GM23338 (cell line): ENCODE measurements around the gene GSDMA. TPM values are rescaled to one million over a fixed set of nuclear protein-coding genes. Genes with fewer than 3 reads are reported as not detected.

Experiments used
- ATAC-seq: fragments of 200-7000 bp; cut with Tn5 transposase; 3 replicates; pipeline ENCODE4 v1.9.1; 2020
- DNase-seq: peaks from one replicate; pipeline ENCODE4 v3.0.0-alpha.2; 2015; ENCODE audit warnings: low spot score
- H2AFZ ChIP-seq: fragments of 200-600 bp; sonication (generic); 2 replicates; pipeline ENCODE4 v1.8.0; 2016; ENCODE audit warnings: antibody characterized with exemption, mild to moderate bottlenecking, moderate library complexity
- H3F3A ChIP-seq: fragments of 200-600 bp; sonication (generic); replicated peaks from 2 replicates; pipeline ENCODE4 v1.8.0; 2017; ENCODE audit warnings: antibody characterized with exemption, mixed run types, low read depth
- H3K27ac ChIP-seq: fragments of 200-600 bp; sonication (generic); 2 replicates; pipeline ENCODE4 v1.6.1; 2016; ENCODE audit warnings: low read depth
- H3K27me3 ChIP-seq: fragments of 200-600 bp; sonication (generic); 2 replicates; pipeline ENCODE4 v1.8.0; 2016; ENCODE audit warnings: mild to moderate bottlenecking, mixed run types, moderate library complexity; ENCODE audit not compliant: insufficient read depth
- H3K36me3 ChIP-seq: fragments of 200-600 bp; sonication (generic); 2 replicates; pipeline ENCODE4 v1.8.0; 2016; ENCODE audit warnings: mild to moderate bottlenecking; ENCODE audit not compliant: insufficient read depth
- H3K4me1 ChIP-seq: fragments of 200-600 bp; sonication (generic); 2 replicates; pipeline ENCODE4 v1.8.0; 2016; ENCODE audit warnings: mild to moderate bottlenecking, moderate library complexity; ENCODE audit not compliant: insufficient read depth
- H3K4me2 ChIP-seq: fragments of 200-600 bp; sonication (generic); 2 replicates; pipeline ENCODE4 v1.7.1; 2017; ENCODE audit warnings: mixed run types
- H3K4me3 ChIP-seq: fragments of 200-600 bp; sonication (generic); 2 replicates; pipeline ENCODE4 v1.6.1; 2016; ENCODE audit warnings: mixed run types
- H3K79me2 ChIP-seq: fragments of 200-600 bp; sonication (generic); replicated peaks from 2 replicates; pipeline ENCODE4 v1.8.0; 2017; ENCODE audit warnings: mild to moderate bottlenecking; ENCODE audit not compliant: insufficient read depth
- H3K9me2 ChIP-seq: fragments of 200-600 bp; sonication (generic); 2 replicates; pipeline ENCODE4 v1.8.0; 2017; ENCODE audit not compliant: insufficient read depth
- H4K20me1 ChIP-seq: fragments of 200-600 bp; sonication (generic); replicated peaks from 2 replicates; pipeline ENCODE4 v1.8.0; 2017; ENCODE audit warnings: mild to moderate bottlenecking; ENCODE audit not compliant: insufficient read depth
- H3K27ac Mint-ChIP-seq: 2 replicates; pipeline ENCODE4 v1.8.0; 2020; ENCODE audit warnings: inconsistent platforms, mild to moderate bottlenecking, moderate library complexity, mixed read lengths
- H3K27me3 Mint-ChIP-seq: 3 replicates; pipeline ENCODE4 v1.8.0; 2022; ENCODE audit warnings: low read depth, mild to moderate bottlenecking, moderate library complexity, mixed read lengths, inconsistent platforms; ENCODE audit not compliant: insufficient read depth, poor library complexity
- H3K36me3 Mint-ChIP-seq: 3 replicates; pipeline ENCODE4 v1.8.0; 2021; ENCODE audit warnings: low read depth, mild to moderate bottlenecking, inconsistent platforms, moderate library complexity, mixed read lengths
- H3K4me1 Mint-ChIP-seq: 3 replicates; pipeline ENCODE4 v1.8.0; 2020; ENCODE audit warnings: mild to moderate bottlenecking, inconsistent platforms, mixed read lengths
- H3K4me3 Mint-ChIP-seq: 3 replicates; pipeline ENCODE4 v1.8.0; 2021; ENCODE audit warnings: moderate library complexity, mild to moderate bottlenecking, inconsistent platforms, mixed read lengths
- H3K9me3 Mint-ChIP-seq: 3 replicates; pipeline ENCODE4 v1.8.0; 2020; ENCODE audit warnings: moderate library complexity, mild to moderate bottlenecking, inconsistent platforms, mixed read lengths
- CREB1 ChIP-seq: fragments of 250-450 bp; sonication (Bioruptor Pico); IDR thresholded peaks from 2 replicates; pipeline ENCODE4 v1.5.0; 2020; ENCODE audit warnings: low read depth, mild to moderate bottlenecking, moderate library complexity
- JUNB ChIP-seq: IDR thresholded peaks from one replicate; pipeline ENCODE4 v1.6.1; 2016; ENCODE audit warnings: antibody characterized with exemption; ENCODE audit not compliant: unreplicated experiment
- POLR2AphosphoS5 ChIP-seq: IDR thresholded peaks from 2 replicates; pipeline ENCODE4 v1.6.1; 2016; ENCODE audit warnings: antibody characterized with exemption, low read depth
- STAT1 ChIP-seq: IDR thresholded peaks from one replicate; pipeline ENCODE4 v1.6.1; 2016; ENCODE audit warnings: antibody characterized with exemption; ENCODE audit not compliant: unreplicated experiment
- ZNF114 ChIP-seq: fragments of 250-450 bp; sonication (Bioruptor Pico); IDR thresholded peaks from 2 replicates; pipeline ENCODE4 v1.5.0; 2020; ENCODE audit warnings: mild to moderate bottlenecking, moderate library complexity
- ZNF462 ChIP-seq: fragments of 250-450 bp; sonication (Bioruptor Pico); IDR thresholded peaks from 2 replicates; pipeline ENCODE4 v1.5.0; 2020; ENCODE audit warnings: mild to moderate bottlenecking, moderate library complexity
- polyA plus RNA-seq: library from polyadenylated mRNA; unstranded; fragments of >200 nt; fragmentation: Nextera tagmentation; extraction: Ambion mirVana; gene quantifications from 2 replicates; pipeline ENCODE4 v1.2.1, GENCODE V29; 2016
- total RNA-seq: library from RNA; depleted of rRNA; stranded (reverse); fragments of >200 nt; shearing (Covaris generic); gene quantifications from 2 replicates; pipeline ENCODE4 v1.2.3, GENCODE V29; 2014
- TF ChIP-seq, protein P1 (sequence below): IDR thresholded peaks from 2 replicates; pipeline ENCODE4 v1.6.1; 2016; ENCODE audit warnings: antibody characterized with exemption
- TF ChIP-seq, protein P2 (sequence below): IDR thresholded peaks from one replicate; pipeline ENCODE4 v1.6.1; 2018; ENCODE audit warnings: antibody characterized with exemption; ENCODE audit not compliant: unreplicated experiment
- TF ChIP-seq, protein P3 (sequence below), 2 experiments: fragments of 200-600 bp in 1 of 2; sonication (generic) in 1 of 2; conservative IDR thresholded peaks; 2 replicates each; pipeline versions ENCODE4 v1.5.1 to v1.6.1; 2016 to 2017; ENCODE audit warnings: antibody characterized with exemption in 2 of 2, low read depth in 2 of 2, mild to moderate bottlenecking in 2 of 2, moderate library complexity in 1 of 2

The GSDMA gene
- total and polyA plus RNA-seq, 2 experiments from 2014 or later: not detected

GRCh38 chr17:39937447-39937846 is 25.4 kb upstream of the GSDMA start:
- Histone ChIP-seq H3K4me3 (no peak overlapping the region), H3F3A (no peaks in the 10 kb centered on the region), H3K27me3 (no peaks in the 10 kb centered on the region), H4K20me1 (no peaks in the 10 kb centered on the region), H2AFZ (no peak overlapping the region), H3K79me2 (no peaks in the 10 kb centered on the region), H3K4me1 (peaks cover 12% of the 10 kb centered on the region), H3K36me3 (no peaks in the 10 kb centered on the region), H3K9me2 (no peaks in the 10 kb centered on the region), H3K27ac (no peak overlapping the region), H3K4me2 (no peak overlapping the region)
- Mint-ChIP-seq H3K9me3 (no peaks in the 10 kb centered on the region), H3K36me3 (no peaks in the 10 kb centered on the region), H3K27ac (no peak overlapping the region), H3K27me3 (peaks cover 2% of the 10 kb centered on the region), H3K4me1 (peaks cover 22% of the 10 kb centered on the region), H3K4me3 (no peak overlapping the region)
- no peak for TF ChIP-seq POLR2AphosphoS5
- TF ChIP-seq, protein P1, sequence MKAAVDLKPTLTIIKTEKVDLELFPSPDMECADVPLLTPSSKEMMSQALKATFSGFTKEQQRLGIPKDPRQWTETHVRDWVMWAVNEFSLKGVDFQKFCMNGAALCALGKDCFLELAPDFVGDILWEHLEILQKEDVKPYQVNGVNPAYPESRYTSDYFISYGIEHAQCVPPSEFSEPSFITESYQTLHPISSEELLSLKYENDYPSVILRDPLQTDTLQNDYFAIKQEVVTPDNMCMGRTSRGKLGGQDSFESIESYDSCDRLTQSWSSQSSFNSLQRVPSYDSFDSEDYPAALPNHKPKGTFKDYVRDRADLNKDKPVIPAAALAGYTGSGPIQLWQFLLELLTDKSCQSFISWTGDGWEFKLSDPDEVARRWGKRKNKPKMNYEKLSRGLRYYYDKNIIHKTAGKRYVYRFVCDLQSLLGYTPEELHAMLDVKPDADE: no peak
- TF ChIP-seq, protein P2, sequence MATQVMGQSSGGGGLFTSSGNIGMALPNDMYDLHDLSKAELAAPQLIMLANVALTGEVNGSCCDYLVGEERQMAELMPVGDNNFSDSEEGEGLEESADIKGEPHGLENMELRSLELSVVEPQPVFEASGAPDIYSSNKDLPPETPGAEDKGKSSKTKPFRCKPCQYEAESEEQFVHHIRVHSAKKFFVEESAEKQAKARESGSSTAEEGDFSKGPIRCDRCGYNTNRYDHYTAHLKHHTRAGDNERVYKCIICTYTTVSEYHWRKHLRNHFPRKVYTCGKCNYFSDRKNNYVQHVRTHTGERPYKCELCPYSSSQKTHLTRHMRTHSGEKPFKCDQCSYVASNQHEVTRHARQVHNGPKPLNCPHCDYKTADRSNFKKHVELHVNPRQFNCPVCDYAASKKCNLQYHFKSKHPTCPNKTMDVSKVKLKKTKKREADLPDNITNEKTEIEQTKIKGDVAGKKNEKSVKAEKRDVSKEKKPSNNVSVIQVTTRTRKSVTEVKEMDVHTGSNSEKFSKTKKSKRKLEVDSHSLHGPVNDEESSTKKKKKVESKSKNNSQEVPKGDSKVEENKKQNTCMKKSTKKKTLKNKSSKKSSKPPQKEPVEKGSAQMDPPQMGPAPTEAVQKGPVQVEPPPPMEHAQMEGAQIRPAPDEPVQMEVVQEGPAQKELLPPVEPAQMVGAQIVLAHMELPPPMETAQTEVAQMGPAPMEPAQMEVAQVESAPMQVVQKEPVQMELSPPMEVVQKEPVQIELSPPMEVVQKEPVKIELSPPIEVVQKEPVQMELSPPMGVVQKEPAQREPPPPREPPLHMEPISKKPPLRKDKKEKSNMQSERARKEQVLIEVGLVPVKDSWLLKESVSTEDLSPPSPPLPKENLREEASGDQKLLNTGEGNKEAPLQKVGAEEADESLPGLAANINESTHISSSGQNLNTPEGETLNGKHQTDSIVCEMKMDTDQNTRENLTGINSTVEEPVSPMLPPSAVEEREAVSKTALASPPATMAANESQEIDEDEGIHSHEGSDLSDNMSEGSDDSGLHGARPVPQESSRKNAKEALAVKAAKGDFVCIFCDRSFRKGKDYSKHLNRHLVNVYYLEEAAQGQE: no peak
- no peak for TF ChIP-seq CREB1 (CRISPR knock-in tag)
- no peak for TF ChIP-seq ZNF114 (CRISPR knock-in tag)
- TF ChIP-seq STAT1: no peak
- no peak for TF ChIP-seq JUNB
- ATAC-seq (no peak), DNase-seq (no peak)

GRCh38 chr17:39938140-39938869 is 24.5 kb upstream of the GSDMA start:
- Histone ChIP-seq H3K4me3 (no peak overlapping the region), H3K4me1 (peaks cover 12% of the 10 kb centered on the region), H2AFZ (no peak overlapping the region), H3K79me2 (no peaks in the 10 kb centered on the region), H3K9me2 (no peaks in the 10 kb centered on the region), H3K36me3 (no peaks in the 10 kb centered on the region), H4K20me1 (no peaks in the 10 kb centered on the region), H3K27ac (no peak overlapping the region), H3K4me2 (no peak overlapping the region), H3F3A (no peaks in the 10 kb centered on the region), H3K27me3 (no peaks in the 10 kb centered on the region)
- Mint-ChIP-seq H3K4me1 (peaks cover 22% of the 10 kb centered on the region), H3K27me3 (peaks cover 8% of the 10 kb centered on the region), H3K4me3 (no peak overlapping the region), H3K9me3 (no peaks in the 10 kb centered on the region), H3K36me3 (no peaks in the 10 kb centered on the region), H3K27ac (no peak overlapping the region)
- no peak for DNase-seq
- ATAC-seq: no peak
- no peak for TF ChIP-seq ZNF462 (CRISPR knock-in tag)
- TF ChIP-seq, protein P3, sequence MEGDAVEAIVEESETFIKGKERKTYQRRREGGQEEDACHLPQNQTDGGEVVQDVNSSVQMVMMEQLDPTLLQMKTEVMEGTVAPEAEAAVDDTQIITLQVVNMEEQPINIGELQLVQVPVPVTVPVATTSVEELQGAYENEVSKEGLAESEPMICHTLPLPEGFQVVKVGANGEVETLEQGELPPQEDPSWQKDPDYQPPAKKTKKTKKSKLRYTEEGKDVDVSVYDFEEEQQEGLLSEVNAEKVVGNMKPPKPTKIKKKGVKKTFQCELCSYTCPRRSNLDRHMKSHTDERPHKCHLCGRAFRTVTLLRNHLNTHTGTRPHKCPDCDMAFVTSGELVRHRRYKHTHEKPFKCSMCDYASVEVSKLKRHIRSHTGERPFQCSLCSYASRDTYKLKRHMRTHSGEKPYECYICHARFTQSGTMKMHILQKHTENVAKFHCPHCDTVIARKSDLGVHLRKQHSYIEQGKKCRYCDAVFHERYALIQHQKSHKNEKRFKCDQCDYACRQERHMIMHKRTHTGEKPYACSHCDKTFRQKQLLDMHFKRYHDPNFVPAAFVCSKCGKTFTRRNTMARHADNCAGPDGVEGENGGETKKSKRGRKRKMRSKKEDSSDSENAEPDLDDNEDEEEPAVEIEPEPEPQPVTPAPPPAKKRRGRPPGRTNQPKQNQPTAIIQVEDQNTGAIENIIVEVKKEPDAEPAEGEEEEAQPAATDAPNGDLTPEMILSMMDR (conservative IDR thresholded peaks at IDR 0.05; ENCODE audit: low read depth in 2 of 2): no peak
